ENCODE measurements around the gene C13orf42. TPM values are rescaled to one million over a fixed set of nuclear protein-coding genes. Genes with fewer than 3 reads are reported as not detected.

The C13orf42 gene
- not detected for polyA plus RNA-seq (ENCODE audit: low read depth in 6 of 6)

DNA sequence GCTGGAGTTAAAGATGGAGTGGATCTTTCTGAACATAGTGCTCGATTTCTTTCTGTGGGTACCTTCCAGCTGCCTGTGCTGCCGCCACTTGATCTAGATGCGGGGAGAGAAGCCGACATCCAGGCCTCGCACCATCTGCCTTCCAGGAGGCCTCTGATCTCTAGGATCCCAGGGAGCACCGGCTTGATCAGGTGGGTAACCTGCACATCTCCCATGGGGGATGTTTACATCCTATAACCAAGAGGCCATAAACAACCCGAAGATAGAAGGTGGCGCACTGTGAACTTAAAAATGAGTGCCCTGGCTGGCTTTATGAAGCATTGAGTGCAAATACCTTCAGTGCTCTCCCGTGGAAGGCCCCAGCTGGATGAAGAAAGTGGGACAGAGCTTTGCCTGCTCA, at the start of gene C13orf42:
Gene C13orf42 (minus strand): TSS at position 101 of the 400 bp plus-strand sequence. CDS start 65 bp downstream, at position 36.
- H3K27ac Mint-ChIP-seq = no peak within 1 kb of the TSS
- H3K36me3 Mint-ChIP-seq = no peaks in the 10 kb centered on the region
- H3K4me1 Mint-ChIP-seq = no peaks in the 10 kb centered on the region
- DNase-seq (no peak), ATAC-seq (ENCODE audit: low read depth in 2 of 2) (no peak)
- peaks cover 5 to 27% (median 9%) of the 10 kb centered on the region in 3 donors for H3K27me3 Mint-ChIP-seq
- H3K9me3 Mint-ChIP-seq = no peaks in the 10 kb centered on the region
- no peak within 1 kb of the TSS for H3K4me3 Mint-ChIP-seq

- Mint-ChIP-seq H3K4me3 (no peak overlapping the region), H3K36me3 (no peaks in the 10 kb centered on the region), H3K9me3 (no peaks in the 10 kb centered on the region), H3K27ac (no peak overlapping the region), H3K27me3 (peaks cover 8 to 15% (median 12%) of the 10 kb centered on the region in 3 donors), H3K4me1 (no peaks in the 10 kb centered on the region)
- DNase-seq (no peak), ATAC-seq (ENCODE audit: low read depth in 2 of 2) (no peak)
Observed at GRCh38 chr13:51158880-51159518, 47.9 kb upstream of the C13orf42 start.

- no peak for ATAC-seq (ENCODE audit: low read depth in 2 of 2)
- Mint-ChIP-seq H3K27me3 (peaks cover 5 to 12% (median 9%) of the 10 kb centered on the region in 3 donors), H3K4me1 (no peaks in the 10 kb centered on the region), H3K4me3 (no peak overlapping the region), H3K36me3 (no peaks in the 10 kb centered on the region), H3K9me3 (no peaks in the 10 kb centered on the region), H3K27ac (no peak overlapping the region)
- DNase-seq = no peak
Observed at GRCh38 chr13:51158365-51158764, 47.3 kb upstream of the C13orf42 start.

GRCh38 chr13:51156648-51157047, 45.6 kb upstream of the C13orf42 start:
- ATAC-seq (ENCODE audit: low read depth in 2 of 2) (no peak), DNase-seq (no peak)
- Mint-ChIP-seq H3K4me3 (no peak overlapping the region), H3K9me3 (no peaks in the 10 kb centered on the region), H3K36me3 (no peaks in the 10 kb centered on the region), H3K4me1 (no peaks in the 10 kb centered on the region), H3K27ac (no peak overlapping the region), H3K27me3 (peaks cover 5 to 12% (median 6%) of the 10 kb centered on the region in 3 donors)

DNA sequence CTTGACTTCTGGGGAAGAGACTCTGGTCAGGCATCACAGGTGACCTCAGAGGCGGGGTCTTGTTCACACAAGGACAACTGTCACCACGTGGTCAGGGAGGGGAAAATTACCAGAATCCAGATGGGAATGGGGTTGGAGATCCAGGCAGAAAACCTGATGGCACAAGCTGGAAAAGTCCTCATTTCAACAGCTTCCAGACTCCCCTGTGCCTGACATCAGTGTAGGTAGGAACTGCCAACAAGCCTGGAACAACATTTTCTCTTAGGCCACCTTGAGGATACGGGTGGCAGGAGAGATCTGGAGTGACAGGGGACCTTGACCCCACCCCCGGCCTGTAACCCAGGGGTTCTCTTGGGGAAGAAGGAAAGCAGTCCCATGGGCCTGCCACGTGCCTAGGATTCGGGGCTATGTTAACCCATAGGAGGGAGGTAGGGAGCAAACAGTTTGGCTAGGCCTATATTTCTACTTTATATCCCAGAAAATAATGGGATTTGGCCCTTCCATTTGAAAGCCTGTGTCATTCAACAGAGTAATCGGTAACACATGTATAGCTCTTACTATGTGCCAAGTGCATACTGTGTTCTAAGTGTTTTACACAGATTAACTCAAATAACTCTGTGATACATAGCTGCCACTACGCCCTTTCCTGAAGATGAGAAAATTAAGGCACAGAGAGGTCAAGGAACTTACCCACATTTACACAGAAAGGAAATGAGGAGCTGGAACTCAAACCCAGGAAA, 44.9 kb upstream of the C13orf42 start:
- Mint-ChIP-seq H3K27ac (no peak overlapping the region), H3K4me1 (no peaks in the 10 kb centered on the region), H3K27me3 (peaks cover 7 to 11% (median 8%) of the 10 kb centered on the region in 3 donors), H3K4me3 (no peak overlapping the region), H3K9me3 (no peaks in the 10 kb centered on the region), H3K36me3 (no peaks in the 10 kb centered on the region)
- ATAC-seq (ENCODE audit: low read depth in 2 of 2) = no peak
- DNase-seq = no peak

DNA sequence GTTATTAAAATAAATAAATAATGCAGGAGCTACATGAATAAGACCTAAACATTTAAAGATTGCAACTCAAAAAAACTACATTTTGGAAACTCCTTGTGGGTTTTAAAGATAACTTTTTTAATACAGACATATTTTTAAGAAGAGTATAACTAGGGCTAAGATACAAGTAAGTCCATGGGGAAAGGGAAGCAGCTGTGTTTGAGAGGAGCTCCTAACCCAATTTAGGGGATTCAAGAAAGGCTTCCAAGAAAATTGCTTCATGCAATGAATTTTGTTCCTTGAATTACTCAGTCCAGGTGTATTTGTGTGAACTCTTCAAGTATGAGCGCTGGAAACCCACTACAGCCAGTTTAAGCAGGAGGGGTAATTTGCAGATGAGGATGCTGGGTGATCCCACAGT, 44.1 kb upstream of the C13orf42 start:
- H3K27me3 Mint-ChIP-seq = peaks cover 7 to 15% (median 11%) of the 10 kb centered on the region in 3 donors
- H3K9me3 Mint-ChIP-seq = no peaks in the 10 kb centered on the region
- no peak overlapping the region for H3K4me3 Mint-ChIP-seq
- ATAC-seq (ENCODE audit: low read depth in 2 of 2) (no peak), DNase-seq (no peak)
- no peaks in the 10 kb centered on the region for H3K4me1 Mint-ChIP-seq
- no peak overlapping the region for H3K27ac Mint-ChIP-seq
- H3K36me3 Mint-ChIP-seq = no peaks in the 10 kb centered on the region

GRCh38 chr13:51154029-51154555, 43.0 kb upstream of the C13orf42 start:
- Mint-ChIP-seq H3K9me3 (no peaks in the 10 kb centered on the region), H3K4me3 (no peak overlapping the region), H3K36me3 (no peaks in the 10 kb centered on the region), H3K4me1 (no peaks in the 10 kb centered on the region), H3K27ac (no peak overlapping the region), H3K27me3 (peaks cover 7 to 15% (median 11%) of the 10 kb centered on the region in 3 donors)
- DNase-seq (no peak), ATAC-seq (ENCODE audit: low read depth in 2 of 2) (no peak)

DNA sequence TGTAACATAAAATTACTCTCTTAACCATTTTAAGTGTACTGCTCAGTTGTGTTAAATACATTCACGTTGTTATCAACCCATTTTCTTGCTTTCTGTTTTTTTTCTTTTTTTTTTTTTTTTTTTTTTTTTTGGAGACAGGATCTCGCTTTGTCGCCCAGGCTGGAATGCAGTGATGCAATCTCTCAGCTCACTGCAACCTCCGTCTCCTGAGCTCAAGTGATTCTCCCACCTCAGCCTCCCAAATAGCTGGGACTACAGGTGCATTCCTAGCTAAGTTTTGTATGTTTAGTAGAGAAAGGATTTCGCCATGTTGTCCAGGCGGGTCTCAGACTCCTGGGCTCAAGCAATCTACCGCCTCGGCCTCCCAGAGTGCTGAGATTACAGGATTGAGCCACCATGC, 42.5 kb upstream of the C13orf42 start:
- Mint-ChIP-seq H3K27ac (no peak overlapping the region), H3K27me3 (peaks cover 7 to 15% (median 11%) of the 10 kb centered on the region in 3 donors), H3K9me3 (no peaks in the 10 kb centered on the region), H3K4me3 (no peak overlapping the region), H3K36me3 (no peaks in the 10 kb centered on the region), H3K4me1 (no peaks in the 10 kb centered on the region)
- DNase-seq (no peak), ATAC-seq (ENCODE audit: low read depth in 2 of 2) (no peak)

DNA sequence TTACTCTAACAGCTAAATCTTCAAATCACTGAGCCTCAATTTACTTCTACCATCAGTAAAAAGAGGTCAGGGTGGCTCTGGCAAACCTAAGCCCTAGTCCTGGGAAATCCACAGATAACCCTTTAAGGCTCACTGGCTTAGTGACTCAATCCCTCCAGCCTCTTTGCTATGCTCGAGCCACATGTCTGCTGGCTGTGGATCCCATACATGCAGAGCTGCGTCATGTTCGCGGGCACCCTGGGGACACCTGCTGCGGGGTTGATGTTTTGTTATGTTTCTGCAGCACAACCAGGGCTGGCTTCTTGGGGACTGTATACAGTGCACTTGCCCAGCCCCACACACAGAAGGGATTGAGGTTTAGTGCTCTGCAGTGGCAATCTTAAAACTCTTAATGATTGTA, 41.6 kb upstream of the C13orf42 start:
- peaks cover 7 to 19% (median 15%) of the 10 kb centered on the region in 3 donors for H3K27me3 Mint-ChIP-seq
- H3K36me3 Mint-ChIP-seq = no peaks in the 10 kb centered on the region
- ATAC-seq (ENCODE audit: low read depth in 2 of 2) = no peak

GRCh38 chr13:51151463-51151862, 40.4 kb upstream of the C13orf42 start:
- Mint-ChIP-seq H3K4me3 (no peak overlapping the region), H3K4me1 (no peaks in the 10 kb centered on the region), H3K9me3 (no peaks in the 10 kb centered on the region), H3K27ac (no peak overlapping the region), H3K36me3 (no peaks in the 10 kb centered on the region), H3K27me3 (peaks cover 7 to 20% (median 15%) of the 10 kb centered on the region in 3 donors)
- ATAC-seq (ENCODE audit: low read depth in 2 of 2) (no peak), DNase-seq (no peak)

More for the DNA sequence above, 41.6 kb upstream of the C13orf42 start:
- H3K27ac Mint-ChIP-seq = no peak overlapping the region
- no peaks in the 10 kb centered on the region for H3K9me3 Mint-ChIP-seq
- no peak for DNase-seq
- H3K4me3 Mint-ChIP-seq = no peak overlapping the region
- no peaks in the 10 kb centered on the region for H3K4me1 Mint-ChIP-seq

GRCh38 chr13:51148952-51149573, 38.0 kb upstream of the C13orf42 start:
- Mint-ChIP-seq H3K36me3 (no peaks in the 10 kb centered on the region), H3K9me3 (peaks cover 0 to 12% (median 5%) of the 10 kb centered on the region in 7 donors), H3K4me3 (no peak overlapping the region), H3K27ac (peak overlapping the region in 1 of 6 donors; percentile 50), H3K27me3 (peaks cover 0 to 29% (median 23%) of the 10 kb centered on the region in 3 donors), H3K4me1 (no peaks in the 10 kb centered on the region)
- ATAC-seq (ENCODE audit: low read depth in 2 of 2) (no peak), DNase-seq (no peak)

DNA sequence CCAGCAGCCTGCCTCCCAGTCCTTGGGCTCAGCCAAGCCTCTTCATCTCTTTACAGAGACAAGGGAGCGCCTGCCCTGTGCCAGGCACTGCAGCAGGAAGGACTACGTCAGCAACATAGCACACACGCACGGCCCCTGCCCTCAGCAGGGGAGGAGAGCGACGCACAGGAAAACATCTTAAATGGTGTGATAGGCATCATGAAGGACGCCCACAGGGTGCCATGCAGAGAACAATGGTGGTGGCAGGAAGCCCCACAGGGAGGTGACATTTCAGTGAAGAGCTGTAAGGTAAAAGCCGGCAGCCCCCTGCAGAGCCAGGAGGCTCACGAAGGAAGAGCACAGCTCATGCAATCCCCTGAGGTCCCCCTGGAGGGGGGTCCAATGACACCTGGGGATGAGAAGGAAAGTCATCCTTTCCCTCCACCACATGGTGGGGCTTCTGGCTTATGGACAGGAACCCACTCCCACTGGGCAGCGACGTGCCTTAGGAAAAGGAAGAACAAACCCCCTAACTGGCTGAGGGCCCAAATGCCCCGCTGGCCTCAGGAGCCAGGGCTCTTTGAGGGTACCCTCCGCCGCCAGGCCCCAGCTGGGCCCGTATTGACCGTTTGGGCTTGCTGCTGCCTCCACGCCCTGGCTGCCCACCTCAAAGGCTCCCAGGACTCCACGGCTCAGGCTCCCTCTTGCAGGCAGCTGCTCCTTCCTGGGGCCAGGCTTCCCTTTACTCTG, 37.3 kb upstream of the C13orf42 start:
- Mint-ChIP-seq H3K36me3 (no peaks in the 10 kb centered on the region), H3K4me3 (no peak overlapping the region), H3K9me3 (peaks cover 0 to 17% (median 5%) of the 10 kb centered on the region in 7 donors), H3K27me3 (peaks cover 0 to 26% (median 23%) of the 10 kb centered on the region in 3 donors), H3K4me1 (no peaks in the 10 kb centered on the region), H3K27ac (peak overlapping the region in 2 of 6 donors; percentile 50 to 80)
- DNase-seq = no peak
- no peak for ATAC-seq (ENCODE audit: low read depth in 2 of 2)

GRCh38 chr13:51147732-51148131, 36.7 kb upstream of the C13orf42 start:
- Mint-ChIP-seq H3K27ac (no peak overlapping the region), H3K27me3 (peaks cover 0 to 26% (median 17%) of the 10 kb centered on the region in 3 donors), H3K36me3 (no peaks in the 10 kb centered on the region), H3K9me3 (peaks cover 0 to 23% (median 6%) of the 10 kb centered on the region in 7 donors), H3K4me1 (no peaks in the 10 kb centered on the region), H3K4me3 (no peak overlapping the region)
- ATAC-seq (ENCODE audit: low read depth in 2 of 2) (no peak), DNase-seq (no peak)

Measured in naive B cell (primary cell).